GM23338 (cell line): ENCODE results near the gene PLCL1. TPM values are rescaled to one million over a fixed set of nuclear protein-coding genes. Genes with fewer than 3 reads are reported as not detected.

Source experiments
- ATAC-seq: fragments of 200-7000 bp; cut with Tn5 transposase; 3 replicates; pipeline ENCODE4 v1.9.1; 2020
- DNase-seq: peaks from one replicate; pipeline ENCODE4 v3.0.0-alpha.2; 2015; ENCODE audit warnings: low spot score
- H2AFZ ChIP-seq: fragments of 200-600 bp; sonication (generic); 2 replicates; pipeline ENCODE4 v1.8.0; 2016; ENCODE audit warnings: antibody characterized with exemption, mild to moderate bottlenecking, moderate library complexity
- H3F3A ChIP-seq: fragments of 200-600 bp; sonication (generic); replicated peaks from 2 replicates; pipeline ENCODE4 v1.8.0; 2017; ENCODE audit warnings: antibody characterized with exemption, mixed run types, low read depth
- H3K27ac ChIP-seq: fragments of 200-600 bp; sonication (generic); 2 replicates; pipeline ENCODE4 v1.6.1; 2016; ENCODE audit warnings: low read depth
- H3K27me3 ChIP-seq: fragments of 200-600 bp; sonication (generic); 2 replicates; pipeline ENCODE4 v1.8.0; 2016; ENCODE audit warnings: mild to moderate bottlenecking, mixed run types, moderate library complexity; ENCODE audit not compliant: insufficient read depth
- H3K36me3 ChIP-seq: fragments of 200-600 bp; sonication (generic); 2 replicates; pipeline ENCODE4 v1.8.0; 2016; ENCODE audit warnings: mild to moderate bottlenecking; ENCODE audit not compliant: insufficient read depth
- H3K4me1 ChIP-seq: fragments of 200-600 bp; sonication (generic); 2 replicates; pipeline ENCODE4 v1.8.0; 2016; ENCODE audit warnings: mild to moderate bottlenecking, moderate library complexity; ENCODE audit not compliant: insufficient read depth
- H3K4me2 ChIP-seq: fragments of 200-600 bp; sonication (generic); 2 replicates; pipeline ENCODE4 v1.7.1; 2017; ENCODE audit warnings: mixed run types
- H3K4me3 ChIP-seq: fragments of 200-600 bp; sonication (generic); 2 replicates; pipeline ENCODE4 v1.6.1; 2016; ENCODE audit warnings: mixed run types
- H3K79me2 ChIP-seq: fragments of 200-600 bp; sonication (generic); replicated peaks from 2 replicates; pipeline ENCODE4 v1.8.0; 2017; ENCODE audit warnings: mild to moderate bottlenecking; ENCODE audit not compliant: insufficient read depth
- H3K9me2 ChIP-seq: fragments of 200-600 bp; sonication (generic); 2 replicates; pipeline ENCODE4 v1.8.0; 2017; ENCODE audit not compliant: insufficient read depth
- H4K20me1 ChIP-seq: fragments of 200-600 bp; sonication (generic); replicated peaks from 2 replicates; pipeline ENCODE4 v1.8.0; 2017; ENCODE audit warnings: mild to moderate bottlenecking; ENCODE audit not compliant: insufficient read depth
- H3K27ac Mint-ChIP-seq: 2 replicates; pipeline ENCODE4 v1.8.0; 2020; ENCODE audit warnings: inconsistent platforms, mild to moderate bottlenecking, moderate library complexity, mixed read lengths
- H3K27me3 Mint-ChIP-seq: 3 replicates; pipeline ENCODE4 v1.8.0; 2022; ENCODE audit warnings: low read depth, mild to moderate bottlenecking, moderate library complexity, mixed read lengths, inconsistent platforms; ENCODE audit not compliant: insufficient read depth, poor library complexity
- H3K36me3 Mint-ChIP-seq: 3 replicates; pipeline ENCODE4 v1.8.0; 2021; ENCODE audit warnings: low read depth, mild to moderate bottlenecking, inconsistent platforms, moderate library complexity, mixed read lengths
- H3K4me1 Mint-ChIP-seq: 3 replicates; pipeline ENCODE4 v1.8.0; 2020; ENCODE audit warnings: mild to moderate bottlenecking, inconsistent platforms, mixed read lengths
- H3K4me3 Mint-ChIP-seq: 3 replicates; pipeline ENCODE4 v1.8.0; 2021; ENCODE audit warnings: moderate library complexity, mild to moderate bottlenecking, inconsistent platforms, mixed read lengths
- H3K9me3 Mint-ChIP-seq: 3 replicates; pipeline ENCODE4 v1.8.0; 2020; ENCODE audit warnings: moderate library complexity, mild to moderate bottlenecking, inconsistent platforms, mixed read lengths
- EZH2 ChIP-seq: fragments of 200-600 bp; sonication (generic); IDR thresholded peaks from one replicate; pipeline ENCODE4 v1.8.0; 2017; ENCODE audit warnings: antibody characterized with exemption, mild to moderate bottlenecking, low read depth; ENCODE audit not compliant: unreplicated experiment
- JUNB ChIP-seq: IDR thresholded peaks from one replicate; pipeline ENCODE4 v1.6.1; 2016; ENCODE audit warnings: antibody characterized with exemption; ENCODE audit not compliant: unreplicated experiment
- ZNF331 ChIP-seq: fragments of 250-450 bp; sonication (Bioruptor Pico); IDR thresholded peaks from 2 replicates; pipeline ENCODE4 v1.5.0; 2020; ENCODE audit warnings: low read depth, mild to moderate bottlenecking, moderate library complexity
- polyA plus RNA-seq: library from polyadenylated mRNA; unstranded; fragments of >200 nt; fragmentation: Nextera tagmentation; extraction: Ambion mirVana; gene quantifications from 2 replicates; pipeline ENCODE4 v1.2.1, GENCODE V29; 2016
- total RNA-seq: library from RNA; depleted of rRNA; stranded (reverse); fragments of >200 nt; shearing (Covaris generic); gene quantifications from 2 replicates; pipeline ENCODE4 v1.2.3, GENCODE V29; 2014
- TF ChIP-seq, protein P1 (sequence below): fragments of 250-450 bp; sonication (Bioruptor Pico); IDR thresholded peaks from 2 replicates; pipeline ENCODE4 v1.5.0; 2020; ENCODE audit warnings: mild to moderate bottlenecking, moderate library complexity
- TF ChIP-seq, protein P2 (sequence below): IDR thresholded peaks from 2 replicates; pipeline ENCODE4 v1.6.1; 2016; ENCODE audit warnings: antibody characterized with exemption
- TF ChIP-seq, protein P3 (sequence below): IDR thresholded peaks from one replicate; pipeline ENCODE4 v1.6.1; 2018; ENCODE audit warnings: antibody characterized with exemption; ENCODE audit not compliant: unreplicated experiment

Gene PLCL1
- total and polyA plus RNA-seq, 2 experiments from 2014 or later, result not detected

DNA sequence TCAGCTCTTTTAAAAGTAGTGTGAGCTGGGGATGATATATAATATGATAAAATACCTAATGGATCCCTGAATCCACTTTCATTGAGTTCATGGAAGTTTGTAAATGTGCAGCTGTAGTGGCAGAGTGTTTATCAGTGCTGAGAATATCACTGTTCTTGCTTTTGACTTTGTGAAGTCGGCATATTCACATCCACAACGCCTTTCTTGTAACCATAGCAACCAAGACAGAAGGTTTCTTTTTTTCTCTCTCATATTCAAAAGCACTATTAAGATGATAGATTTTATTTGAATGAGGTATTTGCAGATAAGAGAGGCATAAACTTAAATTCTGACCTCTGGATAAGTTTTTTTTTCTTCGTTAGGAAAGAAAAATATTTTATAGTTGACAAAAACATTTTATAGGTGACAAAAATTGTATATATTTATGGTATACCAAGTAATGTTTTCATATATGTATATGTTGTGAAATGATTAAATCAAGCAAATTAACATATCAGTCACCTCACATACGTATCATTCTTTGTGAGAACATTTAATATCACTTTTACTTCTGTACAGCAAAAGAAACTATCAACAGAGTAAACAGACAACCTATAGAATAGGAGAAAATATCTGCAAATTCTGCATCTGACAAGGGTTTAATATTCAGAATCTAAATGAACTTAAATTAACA lies 130.0 kb downstream of the PLCL1 start:
- no peaks in the 10 kb centered on the region for H3K27me3 Mint-ChIP-seq
- H3K4me1 Mint-ChIP-seq, result no peaks in the 10 kb centered on the region
- H3K4me3 Mint-ChIP-seq, result no peak overlapping the region
- no peak for TF ChIP-seq ZNF331 (CRISPR knock-in tag)
- TF ChIP-seq, protein P1, sequence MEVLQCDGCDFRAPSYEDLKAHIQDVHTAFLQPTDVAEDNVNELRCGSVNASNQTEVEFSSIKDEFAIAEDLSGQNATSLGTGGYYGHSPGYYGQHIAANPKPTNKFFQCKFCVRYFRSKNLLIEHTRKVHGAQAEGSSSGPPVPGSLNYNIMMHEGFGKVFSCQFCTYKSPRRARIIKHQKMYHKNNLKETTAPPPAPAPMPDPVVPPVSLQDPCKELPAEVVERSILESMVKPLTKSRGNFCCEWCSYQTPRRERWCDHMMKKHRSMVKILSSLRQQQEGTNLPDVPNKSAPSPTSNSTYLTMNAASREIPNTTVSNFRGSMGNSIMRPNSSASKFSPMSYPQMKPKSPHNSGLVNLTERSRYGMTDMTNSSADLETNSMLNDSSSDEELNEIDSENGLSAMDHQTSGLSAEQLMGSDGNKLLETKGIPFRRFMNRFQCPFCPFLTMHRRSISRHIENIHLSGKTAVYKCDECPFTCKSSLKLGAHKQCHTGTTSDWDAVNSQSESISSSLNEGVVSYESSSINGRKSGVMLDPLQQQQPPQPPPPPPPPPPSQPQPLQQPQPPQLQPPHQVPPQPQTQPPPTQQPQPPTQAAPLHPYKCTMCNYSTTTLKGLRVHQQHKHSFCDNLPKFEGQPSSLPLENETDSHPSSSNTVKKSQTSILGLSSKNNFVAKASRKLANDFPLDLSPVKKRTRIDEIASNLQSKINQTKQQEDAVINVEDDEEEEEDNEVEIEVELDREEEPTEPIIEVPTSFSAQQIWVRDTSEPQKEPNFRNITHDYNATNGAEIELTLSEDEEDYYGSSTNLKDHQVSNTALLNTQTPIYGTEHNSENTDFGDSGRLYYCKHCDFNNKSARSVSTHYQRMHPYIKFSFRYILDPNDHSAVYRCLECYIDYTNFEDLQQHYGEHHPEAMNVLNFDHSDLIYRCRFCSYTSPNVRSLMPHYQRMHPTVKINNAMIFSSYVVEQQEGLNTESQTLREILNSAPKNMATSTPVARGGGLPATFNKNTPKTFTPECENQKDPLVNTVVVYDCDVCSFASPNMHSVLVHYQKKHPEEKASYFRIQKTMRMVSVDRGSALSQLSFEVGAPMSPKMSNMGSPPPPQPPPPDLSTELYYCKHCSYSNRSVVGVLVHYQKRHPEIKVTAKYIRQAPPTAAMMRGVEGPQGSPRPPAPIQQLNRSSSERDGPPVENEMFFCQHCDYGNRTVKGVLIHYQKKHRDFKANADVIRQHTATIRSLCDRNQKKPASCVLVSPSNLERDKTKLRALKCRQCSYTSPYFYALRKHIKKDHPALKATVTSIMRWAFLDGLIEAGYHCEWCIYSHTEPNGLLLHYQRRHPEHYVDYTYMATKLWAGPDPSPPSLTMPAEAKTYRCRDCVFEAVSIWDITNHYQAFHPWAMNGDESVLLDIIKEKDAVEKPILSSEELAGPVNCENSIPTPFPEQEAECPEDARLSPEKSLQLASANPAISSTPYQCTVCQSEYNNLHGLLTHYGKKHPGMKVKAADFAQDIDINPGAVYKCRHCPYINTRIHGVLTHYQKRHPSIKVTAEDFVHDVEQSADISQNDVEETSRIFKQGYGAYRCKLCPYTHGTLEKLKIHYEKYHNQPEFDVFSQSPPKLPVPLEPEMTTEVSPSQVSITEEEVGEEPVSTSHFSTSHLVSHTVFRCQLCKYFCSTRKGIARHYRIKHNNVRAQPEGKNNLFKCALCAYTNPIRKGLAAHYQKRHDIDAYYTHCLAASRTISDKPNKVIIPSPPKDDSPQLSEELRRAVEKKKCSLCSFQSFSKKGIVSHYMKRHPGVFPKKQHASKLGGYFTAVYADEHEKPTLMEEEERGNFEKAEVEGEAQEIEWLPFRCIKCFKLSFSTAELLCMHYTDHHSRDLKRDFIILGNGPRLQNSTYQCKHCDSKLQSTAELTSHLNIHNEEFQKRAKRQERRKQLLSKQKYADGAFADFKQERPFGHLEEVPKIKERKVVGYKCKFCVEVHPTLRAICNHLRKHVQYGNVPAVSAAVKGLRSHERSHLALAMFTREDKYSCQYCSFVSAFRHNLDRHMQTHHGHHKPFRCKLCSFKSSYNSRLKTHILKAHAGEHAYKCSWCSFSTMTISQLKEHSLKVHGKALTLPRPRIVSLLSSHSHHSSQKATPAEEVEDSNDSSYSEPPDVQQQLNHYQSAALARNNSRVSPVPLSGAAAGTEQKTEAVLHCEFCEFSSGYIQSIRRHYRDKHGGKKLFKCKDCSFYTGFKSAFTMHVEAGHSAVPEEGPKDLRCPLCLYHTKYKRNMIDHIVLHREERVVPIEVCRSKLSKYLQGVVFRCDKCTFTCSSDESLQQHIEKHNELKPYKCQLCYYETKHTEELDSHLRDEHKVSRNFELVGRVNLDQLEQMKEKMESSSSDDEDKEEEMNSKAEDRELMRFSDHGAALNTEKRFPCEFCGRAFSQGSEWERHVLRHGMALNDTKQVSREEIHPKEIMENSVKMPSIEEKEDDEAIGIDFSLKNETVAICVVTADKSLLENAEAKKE (CRISPR knock-in tag), result no peak
- TF ChIP-seq JUNB, result no peak
- no peak for TF ChIP-seq EZH2
- TF ChIP-seq, protein P2, sequence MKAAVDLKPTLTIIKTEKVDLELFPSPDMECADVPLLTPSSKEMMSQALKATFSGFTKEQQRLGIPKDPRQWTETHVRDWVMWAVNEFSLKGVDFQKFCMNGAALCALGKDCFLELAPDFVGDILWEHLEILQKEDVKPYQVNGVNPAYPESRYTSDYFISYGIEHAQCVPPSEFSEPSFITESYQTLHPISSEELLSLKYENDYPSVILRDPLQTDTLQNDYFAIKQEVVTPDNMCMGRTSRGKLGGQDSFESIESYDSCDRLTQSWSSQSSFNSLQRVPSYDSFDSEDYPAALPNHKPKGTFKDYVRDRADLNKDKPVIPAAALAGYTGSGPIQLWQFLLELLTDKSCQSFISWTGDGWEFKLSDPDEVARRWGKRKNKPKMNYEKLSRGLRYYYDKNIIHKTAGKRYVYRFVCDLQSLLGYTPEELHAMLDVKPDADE, result no peak
- TF ChIP-seq, protein P3, sequence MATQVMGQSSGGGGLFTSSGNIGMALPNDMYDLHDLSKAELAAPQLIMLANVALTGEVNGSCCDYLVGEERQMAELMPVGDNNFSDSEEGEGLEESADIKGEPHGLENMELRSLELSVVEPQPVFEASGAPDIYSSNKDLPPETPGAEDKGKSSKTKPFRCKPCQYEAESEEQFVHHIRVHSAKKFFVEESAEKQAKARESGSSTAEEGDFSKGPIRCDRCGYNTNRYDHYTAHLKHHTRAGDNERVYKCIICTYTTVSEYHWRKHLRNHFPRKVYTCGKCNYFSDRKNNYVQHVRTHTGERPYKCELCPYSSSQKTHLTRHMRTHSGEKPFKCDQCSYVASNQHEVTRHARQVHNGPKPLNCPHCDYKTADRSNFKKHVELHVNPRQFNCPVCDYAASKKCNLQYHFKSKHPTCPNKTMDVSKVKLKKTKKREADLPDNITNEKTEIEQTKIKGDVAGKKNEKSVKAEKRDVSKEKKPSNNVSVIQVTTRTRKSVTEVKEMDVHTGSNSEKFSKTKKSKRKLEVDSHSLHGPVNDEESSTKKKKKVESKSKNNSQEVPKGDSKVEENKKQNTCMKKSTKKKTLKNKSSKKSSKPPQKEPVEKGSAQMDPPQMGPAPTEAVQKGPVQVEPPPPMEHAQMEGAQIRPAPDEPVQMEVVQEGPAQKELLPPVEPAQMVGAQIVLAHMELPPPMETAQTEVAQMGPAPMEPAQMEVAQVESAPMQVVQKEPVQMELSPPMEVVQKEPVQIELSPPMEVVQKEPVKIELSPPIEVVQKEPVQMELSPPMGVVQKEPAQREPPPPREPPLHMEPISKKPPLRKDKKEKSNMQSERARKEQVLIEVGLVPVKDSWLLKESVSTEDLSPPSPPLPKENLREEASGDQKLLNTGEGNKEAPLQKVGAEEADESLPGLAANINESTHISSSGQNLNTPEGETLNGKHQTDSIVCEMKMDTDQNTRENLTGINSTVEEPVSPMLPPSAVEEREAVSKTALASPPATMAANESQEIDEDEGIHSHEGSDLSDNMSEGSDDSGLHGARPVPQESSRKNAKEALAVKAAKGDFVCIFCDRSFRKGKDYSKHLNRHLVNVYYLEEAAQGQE, result no peak
- no peaks in the 10 kb centered on the region for H3K79me2 ChIP-seq
- no peak for ATAC-seq
- no peak for DNase-seq
- no peaks in the 10 kb centered on the region for H3K9me3 Mint-ChIP-seq
- no peak overlapping the region for H3K4me2 ChIP-seq
- H3K27ac ChIP-seq, result no peak overlapping the region
- no peaks in the 10 kb centered on the region for H3K4me1 ChIP-seq
- no peaks in the 10 kb centered on the region for H4K20me1 ChIP-seq
- no peaks in the 10 kb centered on the region for H3K36me3 ChIP-seq
- H3K9me2 ChIP-seq, result no peaks in the 10 kb centered on the region
- no peaks in the 10 kb centered on the region for H3K27me3 ChIP-seq
- no peak overlapping the region for H2AFZ ChIP-seq
- H3K27ac Mint-ChIP-seq, result no peak overlapping the region
- H3F3A ChIP-seq, result no peaks in the 10 kb centered on the region
- no peak overlapping the region for H3K4me3 ChIP-seq
- H3K36me3 Mint-ChIP-seq, result no peaks in the 10 kb centered on the region
